HCT116 (cell line): ENCODE data around the gene ANKDD1A. TPM values are rescaled to one million over a fixed set of nuclear protein-coding genes. Genes with fewer than 3 reads are reported as not detected.

Experiments
- ATAC-seq: fragments of 200-7000 bp; cut with Tn5 transposase; 2 replicates; pipeline ENCODE4 v1.9.1; 2020; ENCODE audit warnings: mild to moderate bottlenecking, moderate library complexity
- BruUV-seq: library from RNA; stranded (reverse); fragments of 400-500 nt; replicated peaks from 2 replicates; lab custom pipeline; 2021; lab: Mats Ljungman, UMichigan
- CTCF ChIA-PET: fragments of 300-600 bp; sonication (Branson Sonifier 250); formaldehyde crosslinking; loops from one replicate; lab custom pipeline; 2021; ENCODE audit warnings: antibody characterized with exemption; lab: Charles Lee
- POLR2A ChIA-PET: fragments of 300-600, 350-600 bp; sonication (Branson Sonifier 250); formaldehyde crosslinking; loops from one replicate; lab custom pipeline; 2021; ENCODE audit warnings: antibody characterized with exemption; lab: Charles Lee
- RAD21 ChIA-PET, 2 experiments: fragments of 300-600 bp; sonication (Branson Sonifier 250); formaldehyde crosslinking; loops; one replicate each; lab custom pipeline; 2023; ENCODE audit warnings: low total read pairs in 2 of 2; ENCODE audit not compliant: uncharacterized antibody in 2 of 2, unreplicated experiment in 2 of 2, low non-redundant PET in 1 of 2; lab: Charles Lee
- DNase-seq: peaks from one replicate; pipeline ENCODE4 v3.0.0-alpha.2; 2010; ENCODE audit warnings: low read depth, low spot score
- H2AFZ ChIP-seq: fragments of 200-600 bp; shearing (Covaris generic), sonication (generic); 2 replicates; pipeline ENCODE4 v1.6.1; 2017; ENCODE audit warnings: low read depth, mixed run types, mixed read lengths, antibody characterized with exemption, low read length; ENCODE audit not compliant: poor library complexity, severe bottlenecking
- H3K27ac ChIP-seq: 2 replicates; pipeline ENCODE4 v1.5.1; 2012; ENCODE audit warnings: low read depth, low read length
- H3K27me3 ChIP-seq: fragments of 200-600 bp; sonication (generic); 2 replicates; pipeline ENCODE4 v1.6.1; 2016; ENCODE audit warnings: mixed run types, low read length, mixed read lengths; ENCODE audit not compliant: insufficient read depth
- H3K36me3 ChIP-seq, 2 experiments: fragments of 200-500 bp in 1 of 2; fragments of 200-600 bp in 1 of 2; sonication (Bioruptor generic) in 1 of 2; sonication (generic) in 1 of 2; 2 replicates each; pipeline versions ENCODE4 v1.5.1 to v1.6.1; 2014 to 2016; ENCODE audit warnings: low read length in 2 of 2, inconsistent platforms in 1 of 2, mixed read lengths in 1 of 2, mixed run types in 1 of 2; ENCODE audit not compliant: insufficient read depth in 2 of 2, control insufficient read depth in 1 of 2
- H3K4me1 ChIP-seq, 2 experiments: fragments of 200-600 bp in 1 of 2; sonication (generic) in 1 of 2; 2 replicates each; pipeline versions ENCODE4 v1.5.1 to v1.6.1; 2012 to 2017; ENCODE audit warnings: low read length in 2 of 2, inconsistent platforms in 1 of 2, mild to moderate bottlenecking in 1 of 2, mixed read lengths in 1 of 2, mixed run types in 1 of 2, moderate library complexity in 1 of 2; ENCODE audit not compliant: insufficient read depth in 2 of 2, control insufficient read depth in 1 of 2
- H3K4me2 ChIP-seq: fragments of 200-600 bp; sonication (generic); 2 replicates; pipeline ENCODE4 v1.6.1; 2017; ENCODE audit warnings: mixed run types, low read length, mixed read lengths
- H3K4me3 ChIP-seq, 2 experiments: fragments of 200-600 bp in 1 of 2; sonication (generic) in 1 of 2; replicated peaks in 1 of 2; 2 replicates each; pipeline ENCODE4 v1.5.1; 2011 to 2016; ENCODE audit warnings: low read length in 2 of 2, control low read depth in 1 of 2, low read depth in 1 of 2, mild to moderate bottlenecking in 1 of 2, mixed read lengths in 1 of 2, mixed run types in 1 of 2
- H3K79me2 ChIP-seq: fragments of 200-600 bp; sonication (generic); 2 replicates; pipeline ENCODE4 v1.6.1; 2017; ENCODE audit warnings: mild to moderate bottlenecking, mixed run types, low read length, moderate library complexity, mixed read lengths; ENCODE audit not compliant: insufficient read depth
- H3K9ac ChIP-seq: fragments of 200-600 bp; sonication (generic); 2 replicates; pipeline ENCODE4 v1.6.1; 2016; ENCODE audit warnings: low read length, mixed read lengths
- H3K9me2 ChIP-seq: fragments of 200-600 bp; sonication (generic), shearing (Covaris generic); 2 replicates; pipeline ENCODE4 v1.6.1; 2017; ENCODE audit warnings: mixed run types, mild to moderate bottlenecking, moderate library complexity; ENCODE audit not compliant: insufficient read depth
- H3K9me3 ChIP-seq, 2 experiments: fragments of 200-500 bp in 1 of 2; fragments of 200-600 bp in 1 of 2; sonication (Bioruptor generic) in 1 of 2; sonication (generic) in 1 of 2; 2 replicates each; pipeline ENCODE4 v1.6.1; 2014 to 2017; ENCODE audit warnings: low read length in 2 of 2, mixed read lengths in 2 of 2, inconsistent platforms in 1 of 2, low read depth in 1 of 2, mild to moderate bottlenecking in 1 of 2, mixed run types in 1 of 2, moderate library complexity in 1 of 2; ENCODE audit not compliant: control insufficient read depth in 1 of 2, insufficient read depth in 1 of 2
- H4K20me1 ChIP-seq: fragments of 200-600 bp; sonication (generic), shearing (Covaris generic); 2 replicates; pipeline ENCODE4 v1.6.1; 2017; ENCODE audit warnings: mixed run types, mild to moderate bottlenecking, moderate library complexity; ENCODE audit not compliant: insufficient read depth
- CBX3 ChIP-seq: IDR thresholded peaks from 2 replicates; pipeline ENCODE4 v1.6.1; 2012; ENCODE audit warnings: low read depth
- FOSL1 ChIP-seq: IDR thresholded peaks from 2 replicates; pipeline ENCODE4 v1.6.1; 2012; ENCODE audit warnings: low read depth
- JUND ChIP-seq: IDR thresholded peaks from 2 replicates; pipeline ENCODE4 v1.6.1; 2012
- RAD21 ChIP-seq: IDR thresholded peaks from 2 replicates; pipeline ENCODE4 v1.6.1; 2012; ENCODE audit warnings: low read depth, mild to moderate bottlenecking
- SP1 ChIP-seq: IDR thresholded peaks from 2 replicates; pipeline ENCODE4 v1.6.1; 2012; ENCODE audit warnings: low read depth
- intact Hi-C: fragments of 100-400 bp; cut with micrococcal nuclease; formaldehyde crosslinking; loops from 2 replicates; pipeline ENCODE4 v1.10.0; 2022
- total RNA-seq: library from RNA; stranded (reverse); gene quantifications from one replicate; pipeline ENCODE4 v1.2.1, GENCODE V29; 2021; ENCODE audit not compliant: unreplicated experiment

The ANKDD1A gene
- total RNA-seq, 1 experiment from 2014 or later: 8.1 TPM

- ATAC-seq: no peak
- Histone ChIP-seq H2AFZ (no peak overlapping the region), H3K9me2 (no peaks in the 10 kb centered on the region), H3K27me3 (no peaks in the 10 kb centered on the region), H3K27ac (no peak overlapping the region)
- POLR2A ChIA-PET: no interaction called here
- no TSS peak for BruUV-seq
- TF ChIP-seq RAD21 (no peak), JUND (no peak), CBX3 (no peak), SP1 (no peak)
- TF ChIP-seq, all 23 proteins: peak for 0
- Histone ChIP-seq H3K79me2 (no peaks in the 10 kb centered on the region), H3K4me1 (no peaks in the 10 kb centered on the region), H3K4me2 (no peak overlapping the region), H3K9ac (no peak overlapping the region), H3K4me3 (no peak overlapping the region), H3K9me3 (no peaks in the 10 kb centered on the region), H3K36me3 (peaks cover 16 to 18% of the 10 kb centered on the region in 2 experiments; a peak in 3 of 4 replicates), H4K20me1 (no peaks in the 10 kb centered on the region)
- ChIA-PET CTCF (no interaction called here), RAD21 (no interaction called here)
- intact Hi-C loops: no loop called here
- DNase-seq: no peak
Observed at GRCh38 chr15:64954395-64954794, 42.7 kb downstream of the ANKDD1A start.

GRCh38 chr15:64959128-64959527, 47.4 kb downstream of the ANKDD1A start:
- TF ChIP-seq FOSL1: no peak
- TF ChIP-seq JUND: no peak
- POLR2A ChIA-PET: no interaction called here
- no peak for ATAC-seq
- intact Hi-C loops: no loop called here
- Histone ChIP-seq H4K20me1 (no peaks in the 10 kb centered on the region), H3K4me2 (no peak overlapping the region), H3K27ac (no peak overlapping the region), H2AFZ (no peak overlapping the region), H3K4me3 (no peak overlapping the region), H3K79me2 (no peaks in the 10 kb centered on the region), H3K36me3 (peaks cover 30 to 53% of the 10 kb centered on the region in 2 experiments), H3K27me3 (no peaks in the 10 kb centered on the region), H3K9ac (no peak overlapping the region), H3K9me3 (no peaks in the 10 kb centered on the region), H3K9me2 (no peaks in the 10 kb centered on the region), H3K4me1 (no peaks in the 10 kb centered on the region)
- no peak for DNase-seq
- RAD21 ChIA-PET: no interaction called here
- CTCF ChIA-PET: no interaction called here
- no TSS peak for BruUV-seq
